AG08396 (cell line): ENCODE measurements around the gene CLN6.
A peak's percentile ranks its signal among the peaks of the same experiment; 100 is the strongest.
"Not testable (repeated sequence)": the region's sequence is repeated elsewhere in the genome, so short reads cannot be mapped to it uniquely, and the experiment has no call there.

Experiments used
- DNase-seq: peaks from one replicate; pipeline ENCODE4 v3.0.0; 2012; ENCODE audit warnings: low spot score, mixed read lengths

The CLN6 gene

GRCh38 chr15:68223171-68223570, 6.4 kb downstream of the CLN6 start:
- DNase-seq, result no peak

- DNase-seq, result not testable (repeated sequence)
Measured at GRCh38 chr15:68222432-68222743, 7.1 kb downstream of the CLN6 start.

DNA sequence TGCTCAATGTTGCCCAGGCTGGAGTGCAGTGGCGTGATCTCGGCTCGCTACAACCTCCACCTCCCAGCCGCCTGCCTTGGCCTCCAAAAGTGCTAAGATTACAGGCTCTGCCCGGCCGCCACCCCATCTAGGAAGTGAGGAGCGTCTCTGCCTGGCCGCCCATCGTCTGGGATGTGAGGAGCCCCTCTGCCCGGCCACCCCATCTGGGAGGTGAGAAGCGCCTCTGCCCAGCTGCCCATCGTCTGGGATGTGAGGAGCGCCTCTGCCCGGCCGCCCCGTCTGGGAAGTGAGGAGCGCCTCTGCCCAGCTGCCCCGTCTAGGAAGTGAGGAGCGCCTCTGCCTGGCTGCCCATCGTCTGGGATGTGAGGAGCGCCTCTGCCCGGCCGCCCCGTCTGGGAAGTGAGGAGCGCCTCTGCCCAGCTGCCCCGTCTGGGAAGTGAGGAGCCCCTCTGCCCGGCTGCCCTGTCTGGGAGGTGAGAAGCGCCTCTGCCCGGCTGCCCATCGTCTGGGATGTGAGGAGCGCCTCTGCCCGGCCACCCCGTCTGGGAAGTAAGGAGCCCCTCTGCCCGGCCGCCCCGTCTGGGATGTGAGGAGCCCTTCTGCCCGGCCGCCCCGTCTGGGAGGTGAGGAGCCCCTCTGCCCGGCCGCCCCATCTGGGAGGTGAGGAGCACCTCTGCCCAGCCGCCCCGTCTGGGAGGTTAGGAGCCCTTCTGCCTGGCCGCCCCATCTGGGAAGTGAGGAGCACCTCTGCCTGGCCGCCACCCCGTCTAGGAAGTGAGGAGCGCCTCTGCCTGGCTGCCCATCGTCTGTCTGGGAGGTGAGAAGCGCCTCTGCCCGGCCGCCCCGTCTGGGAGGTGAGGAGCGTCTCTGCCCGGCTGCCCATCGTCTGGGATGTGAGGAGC, 7.7 kb downstream of the CLN6 start:
- not testable (repeated sequence) for DNase-seq

DNA sequence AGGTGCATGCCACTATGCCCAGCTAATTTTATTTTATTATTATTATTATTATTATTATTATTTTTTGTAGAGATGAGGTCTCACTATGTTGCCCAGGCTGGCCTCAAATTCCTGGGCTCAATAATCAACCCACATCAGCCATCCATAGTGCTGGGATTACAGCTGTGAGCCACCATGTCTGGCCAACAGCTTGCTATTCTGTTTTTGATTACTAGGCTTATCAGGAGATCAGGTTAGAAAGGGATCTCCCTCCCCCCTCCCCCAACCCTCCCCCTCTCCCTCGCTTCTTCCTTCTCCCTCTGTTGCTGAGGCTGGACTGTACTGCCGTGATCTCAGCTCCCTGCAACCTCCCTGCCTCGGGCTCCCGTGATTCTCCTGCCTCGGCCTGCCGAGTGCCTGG, 8.6 kb downstream of the CLN6 start:
- no peak for DNase-seq

- DNase-seq, result peak; percentile 1
Measured at GRCh38 chr15:68220489-68220888, 9.0 kb downstream of the CLN6 start.

DNA sequence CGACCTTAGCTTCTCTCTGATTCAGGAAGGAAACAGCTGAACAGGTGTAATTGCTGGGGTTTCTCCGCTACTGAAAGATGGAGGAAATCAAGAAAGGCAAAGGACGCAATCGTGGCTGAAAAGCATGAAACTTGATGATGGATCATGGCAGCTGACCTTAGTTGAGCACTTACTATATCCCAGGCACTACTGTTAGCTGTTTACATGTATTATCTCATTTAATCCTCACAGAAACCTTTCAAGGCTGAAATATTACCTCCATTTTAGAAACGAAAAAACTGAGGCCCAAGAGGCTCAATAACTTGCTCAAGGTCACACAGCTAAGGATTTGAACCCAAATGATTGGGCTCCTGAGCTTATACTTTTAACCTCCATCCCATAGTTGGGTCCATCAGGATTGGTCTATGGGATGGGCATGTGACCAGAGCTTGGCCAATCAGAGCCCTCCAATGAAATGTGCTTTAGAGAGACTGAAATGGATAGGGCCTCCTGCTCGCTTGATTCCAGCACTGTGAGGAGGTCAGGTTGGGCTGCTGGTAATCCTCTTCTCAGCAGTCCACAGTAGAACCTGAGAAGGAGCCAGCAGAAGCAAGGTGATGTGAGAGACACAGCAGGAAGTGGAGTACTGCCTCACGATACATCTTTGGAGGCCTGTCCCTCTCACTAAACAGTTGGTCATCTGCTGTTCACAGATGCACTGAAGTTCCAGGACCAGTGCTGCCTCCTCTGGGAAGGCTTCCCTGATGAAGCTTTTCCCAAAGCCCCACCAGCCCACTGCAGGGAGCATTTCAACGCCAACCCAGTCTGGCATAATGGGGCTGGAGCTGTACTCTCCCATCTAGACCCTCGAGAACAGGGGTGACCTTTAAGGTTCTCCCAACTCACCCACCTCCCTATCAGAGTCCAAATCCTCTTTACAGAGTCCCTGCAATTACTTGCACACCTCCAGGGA, 10.4 kb downstream of the CLN6 start:
- peak; percentile 2 for DNase-seq

DNA sequence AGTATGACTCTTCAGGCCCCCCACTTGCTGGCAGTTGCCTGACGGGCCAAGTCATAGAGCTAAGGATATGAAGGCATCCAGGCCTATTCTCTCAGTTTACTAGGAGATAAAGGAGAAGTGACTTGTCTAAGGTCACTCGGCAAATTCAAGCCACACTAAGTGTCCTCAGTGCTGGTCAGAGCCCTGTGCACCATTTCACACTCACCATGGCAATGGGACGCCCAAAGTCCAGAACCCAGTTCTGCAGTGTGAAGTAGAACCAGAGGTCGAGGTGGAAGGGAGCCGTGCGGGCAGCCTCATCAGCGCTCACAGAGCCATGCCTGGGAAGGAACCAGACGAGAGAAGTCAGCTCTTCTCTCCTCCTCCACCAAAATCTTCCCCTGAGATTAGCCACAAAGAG, 11.2 kb downstream of the CLN6 start:
- no peak for DNase-seq

DNA sequence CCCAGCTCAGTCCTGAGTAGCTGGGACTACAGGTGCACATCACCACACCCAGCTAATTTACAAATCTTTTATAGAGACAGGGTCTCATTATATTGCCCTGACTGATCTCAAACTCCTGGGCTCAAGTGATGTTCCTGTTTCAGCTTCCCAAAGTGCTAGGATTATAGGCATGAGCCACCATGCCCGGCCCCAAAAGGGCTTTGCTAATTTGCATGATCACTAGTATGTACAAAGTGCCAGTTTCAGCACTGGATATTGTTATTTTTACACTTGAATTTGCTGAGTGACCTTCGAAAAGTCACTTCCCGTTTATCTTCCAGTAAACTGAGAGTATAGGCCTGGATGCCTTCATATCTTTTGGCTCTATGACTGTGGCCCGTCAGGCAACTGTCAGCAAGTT, 12.2 kb downstream of the CLN6 start:
- no peak for DNase-seq

DNA sequence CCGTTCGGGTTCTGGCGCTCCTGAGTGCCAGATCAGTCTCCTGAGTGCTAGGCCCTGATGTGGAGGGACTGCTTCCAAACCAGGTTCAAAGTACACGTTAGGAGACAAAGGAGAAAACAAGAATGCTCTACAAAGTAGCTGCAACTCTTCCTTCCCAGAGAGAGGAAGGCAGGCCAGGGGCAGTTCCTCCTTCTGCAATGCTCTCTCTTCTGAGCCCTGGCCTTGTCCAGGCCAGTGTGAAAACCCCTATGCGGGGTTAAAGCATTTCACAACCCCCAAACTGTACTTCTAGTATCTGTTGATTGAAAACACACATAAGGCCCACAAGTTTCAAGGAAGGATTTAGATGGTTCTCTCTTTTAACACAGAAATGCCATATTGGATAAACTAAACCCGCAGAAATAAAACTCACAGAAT, 14.7 kb downstream of the CLN6 start:
- no peak for DNase-seq

- no peak for DNase-seq
Measured at GRCh38 chr15:68213991-68214837, 15.3 kb downstream of the CLN6 start.

DNA sequence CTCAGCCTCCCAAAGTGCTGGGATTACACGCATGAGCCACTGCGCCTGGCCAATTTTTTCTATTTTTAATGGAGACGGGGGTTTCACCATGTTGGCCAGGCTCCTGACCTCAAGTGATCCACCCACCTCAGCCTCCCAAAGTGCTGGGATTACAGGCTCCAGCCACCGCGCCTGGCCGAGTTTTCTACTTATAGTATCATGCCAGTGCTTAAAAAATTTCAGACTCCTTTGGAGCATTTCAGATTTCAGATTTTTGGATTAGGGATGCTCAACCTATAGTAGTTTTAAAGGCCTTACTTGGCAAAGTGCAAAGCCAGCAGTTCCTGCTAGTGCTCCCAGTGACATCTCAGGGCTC, 16.1 kb downstream of the CLN6 start:
- DNase-seq, result not testable (repeated sequence)

GRCh38 chr15:68211656-68212320, 17.7 kb downstream of the CLN6 start:
- no peak for DNase-seq

DNA sequence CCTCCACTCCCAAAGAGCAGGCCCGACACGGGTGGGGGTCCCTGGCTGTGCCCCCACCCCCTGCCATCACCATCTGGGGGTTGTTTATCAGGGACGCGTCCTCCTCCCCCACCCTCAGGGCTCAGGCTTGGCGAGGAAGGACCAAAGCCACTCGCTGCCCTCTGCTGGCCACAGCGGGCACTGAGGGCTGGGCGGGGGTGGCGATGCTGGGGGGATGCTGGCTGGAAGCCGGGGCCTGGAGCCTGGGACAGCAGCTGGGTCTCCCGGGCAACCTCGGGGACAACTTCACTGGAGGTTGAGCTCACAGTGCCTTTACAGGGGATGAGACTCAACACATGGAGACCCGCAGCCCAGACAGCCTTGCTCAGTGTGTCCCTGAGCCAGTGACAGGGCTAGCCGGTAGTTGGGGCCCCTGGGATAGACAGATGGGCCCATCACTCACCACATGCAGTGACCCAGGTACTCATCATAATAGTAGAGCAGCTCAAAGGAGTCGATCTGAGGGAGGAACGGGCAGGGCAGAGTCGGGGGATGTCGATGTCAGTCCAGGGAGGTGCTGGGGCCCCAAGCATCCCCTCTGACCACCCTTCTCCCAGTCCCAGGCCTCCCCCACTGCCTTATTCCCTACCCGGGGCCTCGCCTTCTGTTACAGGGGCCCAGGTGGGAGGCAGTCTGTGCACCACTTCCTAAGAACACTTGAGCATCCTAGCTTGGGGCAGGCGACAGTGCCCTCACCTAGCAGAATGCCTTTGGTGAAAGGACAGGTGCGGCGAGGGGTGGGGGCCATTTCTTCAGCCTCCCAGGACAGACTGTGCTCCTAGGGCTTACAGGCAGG, 18.5 kb downstream of the CLN6 start:
- peak; percentile 82 for DNase-seq

DNA sequence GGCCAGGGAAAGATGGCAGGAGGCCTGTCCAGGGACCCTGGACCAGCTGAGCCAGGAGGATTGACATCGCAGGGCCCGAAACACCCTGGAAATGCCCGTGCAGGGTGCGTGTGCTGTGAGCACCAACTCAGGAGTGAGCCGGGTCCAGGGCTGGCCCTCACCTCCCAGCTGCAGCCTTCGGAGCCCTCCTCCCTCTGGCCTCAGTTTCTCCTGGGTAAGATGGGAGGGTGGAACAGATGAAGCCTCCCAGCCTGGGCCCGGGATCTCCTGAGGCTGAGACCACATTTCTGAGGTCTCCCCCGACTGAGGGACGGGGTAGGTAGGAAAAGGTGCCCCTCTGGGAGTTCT, 19.1 kb downstream of the CLN6 start:
- DNase-seq, result no peak

- no peak for DNase-seq
Measured at GRCh38 chr15:68209735-68210408, 19.7 kb downstream of the CLN6 start.

GRCh38 chr15:68209272-68209671, 20.3 kb downstream of the CLN6 start:
- DNase-seq, result no peak

DNA sequence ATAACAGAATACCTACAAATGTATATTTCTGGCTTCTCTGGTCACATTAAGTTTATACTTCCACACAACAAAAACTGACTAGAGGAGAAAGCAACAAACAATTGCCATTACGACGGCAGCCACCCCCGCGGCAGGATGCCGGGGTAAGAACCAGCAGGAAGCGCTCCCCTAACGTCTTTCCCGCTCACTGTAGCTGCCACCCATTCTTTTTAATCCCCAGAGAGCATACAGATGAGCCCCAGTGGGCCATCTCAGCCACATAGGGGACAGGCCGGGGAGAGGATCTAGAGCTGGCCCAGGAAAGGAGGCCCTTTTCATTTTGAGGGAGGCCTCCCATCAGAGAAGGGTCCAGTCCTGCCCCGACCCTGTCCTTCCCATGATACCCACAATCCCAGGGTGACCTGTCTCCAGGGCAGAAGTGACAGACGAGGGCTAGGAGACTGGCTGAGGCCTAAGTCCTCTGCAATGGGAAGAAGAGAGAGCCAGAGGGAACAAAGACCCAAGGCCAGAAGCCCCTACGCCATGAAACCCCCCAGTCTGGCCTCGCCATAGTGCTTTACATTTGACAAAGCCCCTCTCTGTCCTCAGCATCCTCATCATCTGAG, 20.8 kb downstream of the CLN6 start:
- DNase-seq, result no peak

DNA sequence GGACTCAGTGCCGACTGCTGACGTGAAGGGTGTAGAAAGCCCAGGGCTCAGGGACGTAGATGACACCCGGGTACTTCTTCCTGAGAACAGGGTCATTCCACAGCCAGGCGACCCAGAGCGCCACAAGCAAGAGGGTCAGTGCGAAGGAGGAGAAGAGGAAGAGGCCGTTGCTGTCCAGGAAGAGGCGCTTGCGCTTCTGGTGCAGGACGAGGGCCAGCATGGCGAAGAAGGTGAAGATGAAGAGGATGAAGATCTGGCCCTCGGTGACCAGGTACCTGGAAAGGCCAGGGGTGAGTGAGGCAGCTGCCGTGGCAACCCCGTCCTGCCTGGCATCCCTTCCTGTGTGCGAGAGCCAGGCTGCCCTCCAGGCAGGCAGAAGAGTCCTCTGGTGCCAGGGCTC, 21.4 kb downstream of the CLN6 start:
- DNase-seq, result no peak

DNA sequence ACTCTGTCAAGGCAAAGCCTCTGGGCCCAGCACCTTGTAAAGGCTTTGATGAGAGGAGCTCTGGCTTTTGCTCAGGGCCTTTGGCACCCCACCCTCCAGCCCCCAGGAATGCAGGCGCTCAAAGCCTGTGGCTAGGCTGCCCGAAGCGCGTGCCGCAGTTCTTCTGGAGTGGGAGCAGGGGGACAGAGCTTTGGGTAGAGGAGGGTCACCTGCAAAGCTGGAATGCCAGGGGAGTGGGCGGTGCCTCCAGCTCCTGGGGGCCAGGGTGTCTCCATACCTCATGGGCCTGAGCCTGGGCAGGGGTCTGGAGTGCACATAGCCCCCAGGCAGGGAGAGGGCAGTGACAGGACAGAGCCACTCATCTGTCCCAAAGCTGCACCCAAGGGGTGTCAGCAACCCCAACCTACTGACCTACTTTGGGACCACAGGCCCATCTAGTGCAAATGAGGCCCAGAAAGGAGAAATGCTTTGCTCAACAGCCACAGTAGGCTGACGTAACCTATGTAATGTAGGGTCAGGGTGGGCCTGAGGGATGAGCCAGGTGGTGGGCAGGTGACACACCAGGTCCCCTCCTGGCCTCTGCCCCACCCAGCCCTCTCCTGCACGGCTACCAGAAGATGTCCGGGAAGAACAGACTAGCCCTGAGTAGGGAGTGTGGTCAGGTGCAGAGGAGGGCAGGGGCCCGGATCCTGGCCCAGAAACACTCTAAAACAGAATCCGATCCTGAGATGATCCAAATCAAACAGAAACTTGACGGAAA, 22.2 kb downstream of the CLN6 start:
- no peak for DNase-seq
